Upper lobe of right lung (tissue), 1 donor: ENCODE measurements around the gene ALPG. TPM values are rescaled to one million over a fixed set of nuclear protein-coding genes. Genes with fewer than 3 reads are reported as not detected.
"Not testable (repeated sequence)": the region's sequence is repeated elsewhere in the genome, so short reads cannot be mapped to it uniquely, and the experiment has no call there.

ENCODE experiments used
- ATAC-seq: fragments of 200-7000 bp; cut with Tn5 transposase; one replicate; pipeline ENCODE4 v1.9.1; 2020; ENCODE audit warnings: mild to moderate bottlenecking, moderate library complexity
- DNase-seq: peaks from one replicate; pipeline ENCODE4 v3.0.0-alpha.2; 2020
- H3K27ac ChIP-seq: fragments of 200-600 bp; one replicate; pipeline ENCODE4 v1.8.0; 2022
- H3K27me3 ChIP-seq: fragments of 200-600 bp; one replicate; pipeline ENCODE4 v1.8.0; 2022; ENCODE audit warnings: mild to moderate bottlenecking
- H3K36me3 ChIP-seq: fragments of 200-600 bp; one replicate; pipeline ENCODE4 v1.8.0; 2022
- H3K4me1 ChIP-seq: fragments of 200-600 bp; one replicate; pipeline ENCODE4 v1.8.0; 2022
- H3K4me3 ChIP-seq: fragments of 200-600 bp; one replicate; pipeline ENCODE4 v1.8.0; 2022; ENCODE audit warnings: mild to moderate bottlenecking
- H3K9me3 ChIP-seq: fragments of 200-600 bp; one replicate; pipeline ENCODE4 v1.8.0; 2022
- intact Hi-C: fragments of 100-400 bp; cut with DNase I; formaldehyde crosslinking; loops from one replicate; pipeline ENCODE4 v1.11.0; 2022
- total RNA-seq: library from RNA; stranded (reverse); fragmentation: NEBNext Ultra II Directional; extraction: Animal tissue kit (Norgen Biotek cat#: 25700); gene quantifications from one replicate; pipeline ENCODE4 v1.2.1, GENCODE V29; 2021
- TF ChIP-seq, protein P1 (sequence below): fragments of 200-600 bp; IDR thresholded peaks from one replicate; pipeline ENCODE4 v1.8.0; 2022; ENCODE audit warnings: antibody characterized with exemption
- donor health status: DM: no; HTN: yes; CAD: no; lungs with severe emphysema.

Gene ALPG
- total RNA-seq, 1 donor from 2014 or later: 0.49 TPM

DNA sequence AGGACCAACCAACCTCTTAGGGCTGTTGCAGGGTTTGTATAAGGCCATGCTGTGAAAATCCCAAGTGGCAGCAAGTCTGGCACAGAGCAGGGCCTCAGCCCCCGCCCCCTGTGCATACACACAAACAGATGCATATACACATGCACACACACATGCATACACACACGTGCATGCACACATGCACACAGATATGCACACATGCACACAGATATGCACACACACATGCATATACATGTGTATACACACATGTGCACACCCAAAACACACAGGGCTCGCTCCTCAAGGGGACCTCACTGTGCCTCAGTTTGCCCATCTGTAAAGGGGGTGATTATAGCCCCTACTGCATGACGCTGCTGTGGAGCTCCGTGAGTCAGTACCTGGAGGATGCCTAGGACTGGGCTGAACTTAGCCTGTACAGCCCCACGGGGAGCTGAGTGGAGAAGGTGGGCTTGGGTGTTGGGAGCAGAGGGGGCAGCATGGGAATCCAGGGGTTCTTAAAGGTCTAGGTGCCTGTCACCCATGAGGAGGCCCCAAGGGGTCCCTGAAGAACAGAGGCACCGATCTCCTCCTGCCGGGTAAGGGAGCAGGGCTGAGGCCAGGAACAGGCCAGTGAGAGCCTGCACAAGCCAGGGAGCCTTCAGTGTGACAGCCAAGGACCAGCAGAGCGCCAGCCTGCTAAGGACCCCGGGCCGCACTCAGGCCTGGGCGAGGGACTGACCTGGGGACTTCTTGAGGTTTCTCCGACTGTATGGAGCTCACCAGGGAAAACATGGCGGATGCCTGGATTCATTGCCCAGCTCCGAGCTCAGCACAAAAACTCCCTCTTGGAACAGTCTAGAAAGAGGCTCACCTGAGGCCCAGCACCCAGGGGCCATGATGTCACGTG lies 25.3 kb downstream of the ALPG start:
- intact Hi-C loops: loop anchor here (10.0 kb wide), 1 partner anchor 507 kb away; the partner anchor contains the start of gene NPPC
- Histone ChIP-seq H3K4me3 (no peak overlapping the region), H3K9me3 (no peaks in the 10 kb centered on the region), H3K36me3 (no peaks in the 10 kb centered on the region), H3K27ac (no peak overlapping the region), H3K4me1 (no peaks in the 10 kb centered on the region), H3K27me3 (no peaks in the 10 kb centered on the region)
- peak; percentile 46 for DNase-seq
- TF ChIP-seq, protein P1, sequence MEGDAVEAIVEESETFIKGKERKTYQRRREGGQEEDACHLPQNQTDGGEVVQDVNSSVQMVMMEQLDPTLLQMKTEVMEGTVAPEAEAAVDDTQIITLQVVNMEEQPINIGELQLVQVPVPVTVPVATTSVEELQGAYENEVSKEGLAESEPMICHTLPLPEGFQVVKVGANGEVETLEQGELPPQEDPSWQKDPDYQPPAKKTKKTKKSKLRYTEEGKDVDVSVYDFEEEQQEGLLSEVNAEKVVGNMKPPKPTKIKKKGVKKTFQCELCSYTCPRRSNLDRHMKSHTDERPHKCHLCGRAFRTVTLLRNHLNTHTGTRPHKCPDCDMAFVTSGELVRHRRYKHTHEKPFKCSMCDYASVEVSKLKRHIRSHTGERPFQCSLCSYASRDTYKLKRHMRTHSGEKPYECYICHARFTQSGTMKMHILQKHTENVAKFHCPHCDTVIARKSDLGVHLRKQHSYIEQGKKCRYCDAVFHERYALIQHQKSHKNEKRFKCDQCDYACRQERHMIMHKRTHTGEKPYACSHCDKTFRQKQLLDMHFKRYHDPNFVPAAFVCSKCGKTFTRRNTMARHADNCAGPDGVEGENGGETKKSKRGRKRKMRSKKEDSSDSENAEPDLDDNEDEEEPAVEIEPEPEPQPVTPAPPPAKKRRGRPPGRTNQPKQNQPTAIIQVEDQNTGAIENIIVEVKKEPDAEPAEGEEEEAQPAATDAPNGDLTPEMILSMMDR: no peak
- ATAC-seq: no peak

DNA sequence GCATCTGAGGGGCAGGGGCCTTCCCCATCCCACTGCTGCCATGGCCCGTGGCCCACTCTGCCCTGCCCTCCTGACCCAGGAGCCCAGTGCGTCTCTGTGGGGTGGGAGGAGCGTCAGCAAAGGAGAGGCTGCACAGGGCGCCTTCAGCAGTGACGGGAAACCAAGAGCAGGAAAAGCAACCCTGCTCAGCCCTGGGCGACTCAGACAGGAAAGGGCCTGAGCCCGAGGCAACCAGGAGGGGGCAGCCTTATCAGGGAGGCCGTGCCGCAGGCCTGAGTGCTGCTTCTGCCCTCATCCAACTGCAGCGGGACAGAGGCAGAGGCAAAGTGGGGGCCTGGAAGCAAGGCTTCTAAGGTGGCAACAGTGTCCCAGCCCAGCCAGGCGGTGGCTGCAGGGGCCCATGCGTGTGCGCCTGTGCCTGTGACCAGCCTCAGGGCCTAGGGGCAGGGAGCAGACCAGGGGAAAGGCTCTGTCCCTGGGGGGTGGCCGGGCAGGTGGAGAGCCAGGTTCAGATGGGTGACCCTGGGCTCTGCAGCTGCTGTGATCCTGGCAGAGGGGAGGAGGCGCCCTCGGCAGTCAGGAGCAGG lies 26.0 kb downstream of the ALPG start:
- TF ChIP-seq, protein P1: no peak
- intact Hi-C loops: loop anchor here (10.0 kb wide), 1 partner anchor 508 kb away; the partner anchor contains the start of gene NPPC

DNA sequence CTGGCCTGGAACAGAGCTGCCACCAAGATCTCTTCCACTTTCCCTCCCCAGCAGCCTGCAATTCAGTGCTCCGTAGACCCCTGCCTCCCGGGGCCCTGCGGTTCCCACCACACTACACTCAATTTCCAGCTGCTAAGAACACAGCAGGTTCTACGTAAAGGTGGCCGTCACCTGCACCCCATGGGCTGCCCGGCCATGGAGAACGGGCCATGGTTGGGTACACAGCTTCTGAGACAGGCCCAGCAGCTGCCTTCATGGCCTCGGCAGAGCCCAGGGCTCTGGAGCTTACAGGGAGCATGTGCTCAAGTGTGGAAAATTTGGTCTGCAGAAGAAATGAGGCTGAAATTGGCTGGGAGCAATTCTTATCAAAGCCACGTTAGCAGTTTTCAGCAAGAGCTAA lies 27.0 kb downstream of the ALPG start:
- not testable (repeated sequence) for H3K4me3 ChIP-seq, ATAC-seq, H3K27me3 ChIP-seq, H3K27ac ChIP-seq, H3K4me1 ChIP-seq, H3K9me3 ChIP-seq, H3K36me3 ChIP-seq
- intact Hi-C loops: loop anchor here (10.0 kb wide), 1 partner anchor 509 kb away; the partner anchor contains the start of gene NPPC
- DNase-seq: peak; percentile 40

More for the DNA sequence above, 26.0 kb downstream of the ALPG start:
- Histone ChIP-seq H3K9me3 (no peaks in the 10 kb centered on the region), H3K36me3 (no peaks in the 10 kb centered on the region), H3K27me3 (no peaks in the 10 kb centered on the region), H3K4me1 (no peaks in the 10 kb centered on the region), H3K4me3 (no peak overlapping the region), H3K27ac (no peak overlapping the region)
- peak; percentile 45 for DNase-seq
- ATAC-seq: peak; percentile 24

DNA sequence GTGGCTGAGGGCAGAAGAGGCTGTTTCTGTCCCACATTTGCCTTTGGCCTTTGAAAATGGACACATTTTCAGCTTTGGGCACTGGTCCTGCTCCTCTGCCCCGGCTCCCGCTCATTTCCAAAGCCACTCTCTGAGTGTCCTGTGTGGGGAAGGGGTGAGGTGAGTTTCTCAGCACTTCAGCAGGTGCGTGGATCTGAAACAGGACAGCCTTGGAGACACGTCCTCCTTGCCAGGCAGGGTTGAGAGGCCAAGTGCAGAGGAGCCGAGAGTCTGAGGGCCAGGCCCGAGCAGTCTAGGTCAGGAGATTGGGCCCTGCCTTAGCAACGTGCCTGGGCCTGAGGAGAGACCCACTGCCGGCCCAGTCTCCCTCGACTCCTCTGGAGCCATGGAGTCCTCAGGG lies 27.4 kb downstream of the ALPG start:
- DNase-seq: peak; percentile 55
- Histone ChIP-seq H3K36me3 (no peaks in the 10 kb centered on the region), H3K4me3 (no peak overlapping the region), H3K27me3 (no peaks in the 10 kb centered on the region), H3K9me3 (no peaks in the 10 kb centered on the region), H3K4me1 (no peaks in the 10 kb centered on the region), H3K27ac (no peak overlapping the region)
- intact Hi-C loops: loop anchor here (10.0 kb wide), 1 partner anchor 509 kb away; the partner anchor contains the start of gene NPPC
- TF ChIP-seq, protein P1: no peak
- no peak for ATAC-seq

DNA sequence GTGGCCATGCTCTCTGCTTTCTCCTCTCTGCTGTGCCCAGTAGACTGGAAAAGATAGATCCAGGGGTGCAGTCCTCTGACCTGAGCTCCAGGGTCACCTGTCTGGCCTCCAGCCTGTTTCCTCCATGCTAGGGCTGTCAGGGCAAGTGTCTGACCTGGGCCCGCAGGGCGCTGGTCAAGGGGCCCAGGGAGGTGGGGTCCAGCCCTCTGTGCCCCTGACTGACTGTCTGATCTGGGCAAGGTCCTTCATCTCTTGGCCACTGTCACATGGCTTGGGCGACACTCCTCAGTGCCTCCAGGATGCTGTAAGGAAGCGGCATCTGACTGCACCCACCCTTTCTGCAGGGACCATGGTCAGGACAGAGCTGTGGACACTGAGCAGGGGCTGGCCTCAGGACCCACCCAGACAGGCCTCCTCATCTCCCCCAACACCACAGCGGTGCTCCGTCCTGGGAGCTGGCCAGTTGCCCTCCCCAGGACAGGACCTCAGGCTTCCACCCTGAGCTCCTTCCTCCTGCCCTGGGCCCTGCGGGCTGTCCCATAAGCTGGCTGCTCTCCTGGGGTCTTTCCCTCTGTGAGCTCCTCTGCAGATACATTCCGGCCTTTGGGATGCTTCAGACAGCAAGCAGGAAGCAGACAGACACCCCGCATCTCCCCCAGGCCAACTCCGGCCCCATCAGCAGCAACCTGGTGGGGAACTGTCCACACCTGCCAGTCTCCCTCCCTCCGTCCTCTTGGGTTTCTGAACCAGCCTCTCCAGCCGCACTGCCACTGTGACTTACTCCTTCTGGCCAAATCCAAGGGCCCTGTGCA lies 28.1 kb downstream of the ALPG start:
- no peak for ATAC-seq

More for the DNA sequence above, 28.1 kb downstream of the ALPG start:
- intact Hi-C loops: loop anchor here (10.0 kb wide), 1 partner anchor 510 kb away; the partner anchor contains the start of gene NPPC
- peak; percentile 47 for DNase-seq
- no peaks in the 10 kb centered on the region for H3K4me1 ChIP-seq
- H3K4me3 ChIP-seq: no peak overlapping the region
- TF ChIP-seq, protein P1: no peak
- H3K27me3 ChIP-seq: no peaks in the 10 kb centered on the region
- no peaks in the 10 kb centered on the region for H3K36me3 ChIP-seq
- no peaks in the 10 kb centered on the region for H3K9me3 ChIP-seq
- no peak overlapping the region for H3K27ac ChIP-seq
